NCI-H1105 (cell line): ENCODE data around the gene ELMOD3.
A peak's percentile ranks its signal among the peaks of the same experiment; 100 is the strongest.
"Not testable (repeated sequence)": the region's sequence is repeated elsewhere in the genome, so short reads cannot be mapped to it uniquely, and the experiment has no call there.

ENCODE experiments used
- DNase-seq: peaks from one replicate; lab custom pipeline; 2025; lab: John Stamatoyannopoulos, UW

ELMOD3 gene

DNA sequence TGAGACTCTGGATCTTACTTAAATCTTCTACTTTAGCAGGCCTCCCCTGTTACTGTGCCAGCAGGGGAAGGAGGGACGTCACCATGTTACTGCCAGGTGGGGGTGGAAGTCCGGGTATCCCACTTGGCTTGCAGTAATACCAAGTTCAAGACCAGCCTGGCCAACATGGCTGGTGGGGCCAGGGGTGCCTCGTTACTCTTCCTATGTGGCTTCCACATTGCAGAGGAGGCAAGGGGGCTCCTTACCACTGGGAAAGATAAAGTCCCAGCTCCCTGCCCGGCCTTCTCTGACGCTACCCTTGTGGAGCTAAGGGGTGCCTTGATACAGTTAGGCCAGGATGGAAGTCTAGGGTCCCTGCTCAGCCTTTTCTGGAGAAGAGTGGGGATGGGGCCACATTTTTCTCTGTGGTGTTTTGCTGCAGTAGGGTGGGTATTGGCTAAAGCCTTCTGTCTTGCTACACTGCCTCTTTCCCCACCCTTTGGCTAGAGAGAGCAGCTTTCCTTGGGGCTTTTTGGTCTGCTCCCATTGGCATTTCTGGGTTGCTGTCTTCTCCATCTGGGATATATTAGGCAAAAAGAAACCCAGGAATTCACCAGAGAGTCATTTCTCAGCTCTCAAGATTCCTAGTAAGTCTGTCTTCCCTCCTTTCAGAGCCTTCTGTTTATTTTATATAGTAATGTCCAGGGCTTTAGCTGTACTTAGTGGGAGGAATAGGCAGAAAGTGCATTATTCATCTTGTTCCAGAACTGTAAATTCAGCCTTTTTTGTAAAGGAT is 21.9 kb downstream of the ELMOD3 start:
- no peak for DNase-seq

DNA sequence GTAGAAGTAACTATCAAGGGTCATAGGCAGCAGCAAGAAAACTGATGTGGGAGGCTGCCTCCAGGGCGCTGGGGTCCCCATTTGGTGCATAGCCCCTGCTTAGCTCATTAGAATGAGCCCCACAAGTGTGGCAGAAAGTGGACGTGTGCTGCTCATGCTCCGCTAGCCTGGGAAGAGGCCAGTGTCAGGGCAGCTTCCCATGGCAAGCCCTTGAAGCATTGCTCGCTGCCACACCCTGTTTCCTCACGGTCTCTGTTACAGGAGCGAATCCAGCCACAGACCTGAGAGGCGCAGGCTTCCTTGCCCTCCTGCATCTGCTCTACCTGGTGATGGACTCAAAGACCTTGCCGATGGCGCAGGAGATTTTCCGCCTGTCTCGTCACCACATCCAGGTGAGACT is 22.5 kb downstream of the ELMOD3 start:
- no peak for DNase-seq

DNA sequence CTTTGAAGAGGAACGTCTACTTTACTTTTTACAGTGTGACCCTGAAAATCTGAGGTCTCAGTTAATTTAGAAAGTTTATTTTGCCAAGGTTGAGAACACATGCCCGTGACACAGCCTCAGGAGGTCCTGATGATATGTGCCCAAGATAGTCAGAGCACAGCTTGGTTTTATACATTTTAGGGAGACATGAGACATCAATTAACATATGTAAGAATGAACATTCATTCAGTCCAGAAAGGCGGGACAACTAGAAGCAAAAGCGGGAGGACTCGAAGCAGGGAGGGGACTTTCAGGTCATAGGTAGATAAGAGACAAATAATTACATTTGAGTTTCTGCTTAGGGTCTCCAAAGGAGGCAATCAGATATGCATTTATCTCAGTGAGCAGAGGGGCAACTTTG is 23.7 kb downstream of the ELMOD3 start:
- no peak for DNase-seq

DNA sequence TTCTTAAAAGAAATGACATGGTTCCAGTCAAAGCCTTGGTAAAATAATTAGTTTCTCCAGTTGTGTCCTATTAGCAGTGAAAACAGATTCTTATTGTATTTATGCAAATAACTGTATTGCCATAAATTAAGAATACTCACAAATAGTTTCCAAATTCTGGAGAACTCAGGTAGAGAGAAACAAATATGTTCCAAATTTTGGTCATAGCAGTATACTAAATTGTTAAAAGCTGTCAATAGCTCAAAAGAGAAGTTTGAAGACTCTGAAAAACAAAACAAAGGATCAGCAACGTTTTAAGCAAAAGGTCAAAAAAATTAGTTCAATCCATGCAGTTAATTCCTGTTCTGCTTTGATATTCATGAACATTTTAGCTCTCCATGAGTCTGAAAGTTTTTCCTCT is 25.5 kb downstream of the ELMOD3 start:
- no peak for DNase-seq

DNA sequence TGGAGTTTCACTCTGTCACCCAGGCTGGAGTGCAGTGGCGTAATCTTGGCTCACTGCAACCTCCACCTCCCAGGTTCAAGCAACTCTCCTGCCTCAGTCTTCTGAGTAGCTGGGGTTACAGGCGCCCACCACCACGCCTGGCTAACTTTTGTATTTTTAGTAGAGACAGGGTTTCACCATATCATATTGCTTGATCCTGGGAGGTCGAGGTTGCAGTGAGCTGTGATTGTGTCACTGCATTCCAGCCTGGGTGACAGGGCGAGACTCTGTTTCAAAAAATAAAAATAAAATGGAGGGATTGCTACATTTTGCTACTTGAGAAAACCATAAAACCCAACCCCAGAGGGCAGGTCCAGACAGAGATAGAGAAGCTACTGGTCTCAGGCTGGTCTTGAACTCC is 28.6 kb downstream of the ELMOD3 start:
- not testable (repeated sequence) for DNase-seq

DNA sequence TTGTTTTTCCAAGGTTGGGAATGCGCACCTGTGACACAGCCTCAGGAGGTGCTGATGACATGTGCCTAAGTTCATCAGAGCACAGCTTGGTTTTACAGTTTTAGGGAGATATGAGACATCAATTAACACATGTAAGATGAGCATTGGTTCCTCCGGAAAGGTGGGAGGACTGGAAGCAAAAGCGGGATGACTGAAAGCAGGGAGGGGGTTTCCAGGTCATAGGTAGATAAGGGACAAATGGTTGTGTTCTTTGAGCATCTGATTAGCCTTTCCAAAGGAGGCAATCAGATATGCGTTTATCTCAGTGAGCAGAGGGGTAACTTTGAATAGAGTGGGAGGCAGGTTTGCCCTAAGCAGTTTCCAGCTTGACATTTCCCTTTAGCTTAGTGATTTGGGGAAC is 29.3 kb downstream of the ELMOD3 start:
- no peak for DNase-seq

DNA sequence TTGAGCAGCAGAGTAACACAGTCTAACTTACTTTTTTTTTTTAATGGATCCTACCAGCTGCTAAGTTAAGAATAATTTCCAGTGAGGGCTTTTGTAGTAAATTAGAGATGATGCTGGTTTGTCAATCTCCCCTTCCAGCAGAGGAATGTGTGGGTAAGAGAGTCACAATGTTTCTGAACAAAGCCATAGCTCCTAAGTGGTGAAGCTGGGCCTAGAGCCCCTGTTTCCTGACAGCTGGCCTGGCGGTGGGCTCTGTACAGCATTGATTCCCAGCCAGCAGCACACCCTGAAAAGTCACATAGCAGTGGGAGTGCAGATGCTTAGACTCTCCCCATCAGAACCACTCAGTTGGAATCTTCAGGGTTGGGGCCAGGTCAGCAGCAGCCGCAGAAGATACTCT is 31.2 kb downstream of the ELMOD3 start:
- DNase-seq = no peak

DNA sequence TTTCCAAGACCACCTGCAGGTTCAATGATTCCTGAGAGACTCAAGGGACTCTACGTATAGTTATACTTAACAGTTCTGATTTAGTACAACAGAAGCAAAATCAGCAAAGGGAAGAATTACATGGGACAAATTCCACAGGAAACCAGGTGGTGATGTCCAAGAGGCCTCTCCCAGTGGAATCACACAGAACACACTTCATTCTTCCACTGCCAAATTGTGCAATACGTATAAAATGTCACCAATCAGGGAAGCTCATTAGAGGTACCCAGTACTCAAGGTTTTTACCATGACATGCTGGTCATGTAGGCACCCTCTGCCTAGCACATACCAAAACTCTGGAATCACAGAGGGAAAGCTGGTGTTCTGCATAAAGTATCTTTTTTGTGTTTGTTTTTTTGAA is 33.2 kb downstream of the ELMOD3 start:
- no peak for DNase-seq

DNA sequence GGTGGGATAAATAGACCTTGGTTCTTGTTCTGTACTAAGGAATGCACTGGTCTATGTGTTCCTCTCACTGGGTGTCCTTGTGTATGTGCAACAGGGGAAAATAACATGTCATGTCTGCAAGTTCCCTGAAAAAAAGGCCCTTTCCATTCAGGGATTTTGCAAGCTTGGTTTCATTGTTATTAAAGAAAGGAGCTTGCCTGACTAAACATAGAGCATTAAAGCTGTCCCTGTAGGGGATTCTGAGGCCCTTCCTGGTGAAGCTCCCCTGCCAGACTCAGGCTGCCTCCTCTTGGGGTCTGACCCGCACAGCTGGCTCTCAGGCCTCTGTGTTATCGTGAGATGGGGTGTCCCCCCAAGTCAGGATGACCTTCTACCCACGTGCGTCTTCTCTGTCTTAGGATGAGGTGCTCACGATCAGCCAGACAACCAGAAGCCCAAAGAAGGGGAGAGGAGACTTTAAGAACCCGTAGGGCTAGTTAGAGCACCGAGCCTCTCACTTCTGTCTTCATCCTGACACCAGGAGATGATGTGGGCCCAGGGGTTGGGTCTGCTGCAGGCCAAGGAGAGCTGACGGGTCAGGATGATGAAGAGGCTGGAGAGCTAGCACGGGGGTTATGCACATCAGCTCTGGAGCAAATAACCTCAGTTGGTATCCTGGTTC is 34.4 kb downstream of the ELMOD3 start:
- no peak for DNase-seq

DNA sequence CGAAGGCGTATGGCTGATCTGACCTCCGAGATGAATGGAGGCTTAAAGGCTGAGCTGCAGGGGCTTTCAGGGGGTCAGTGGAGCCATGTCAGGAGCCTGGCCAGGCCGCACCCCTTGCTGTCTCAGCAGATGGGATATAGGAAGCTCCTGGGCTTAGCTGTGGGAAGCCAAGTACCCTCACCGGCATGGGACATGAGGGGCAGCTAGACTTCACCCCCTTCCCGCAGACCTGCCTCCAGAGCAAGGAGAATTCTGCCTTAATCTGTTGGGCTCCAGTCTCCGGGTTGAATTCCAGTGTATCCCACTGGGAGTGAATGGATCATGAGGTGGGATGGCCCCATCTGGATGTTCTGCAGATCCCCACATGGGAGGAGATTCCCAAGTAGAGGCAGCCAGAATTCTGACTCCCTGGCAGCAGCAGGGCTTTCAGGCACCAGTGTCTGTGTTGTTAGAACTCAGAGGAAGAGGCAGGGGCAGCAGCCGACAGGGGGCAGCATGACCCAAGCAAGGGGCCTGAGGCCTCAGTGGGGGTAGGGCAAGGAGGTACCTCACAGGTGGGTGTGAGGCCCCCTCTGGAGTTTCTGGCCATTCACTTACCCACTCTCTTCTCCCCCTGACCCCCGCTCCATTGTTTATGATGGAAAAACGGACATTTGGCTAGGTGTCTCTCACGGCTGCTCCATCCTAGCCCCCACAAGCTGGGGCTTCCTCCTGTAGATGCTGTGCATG is 36.5 kb downstream of the ELMOD3 start:
- no peak for DNase-seq

DNA sequence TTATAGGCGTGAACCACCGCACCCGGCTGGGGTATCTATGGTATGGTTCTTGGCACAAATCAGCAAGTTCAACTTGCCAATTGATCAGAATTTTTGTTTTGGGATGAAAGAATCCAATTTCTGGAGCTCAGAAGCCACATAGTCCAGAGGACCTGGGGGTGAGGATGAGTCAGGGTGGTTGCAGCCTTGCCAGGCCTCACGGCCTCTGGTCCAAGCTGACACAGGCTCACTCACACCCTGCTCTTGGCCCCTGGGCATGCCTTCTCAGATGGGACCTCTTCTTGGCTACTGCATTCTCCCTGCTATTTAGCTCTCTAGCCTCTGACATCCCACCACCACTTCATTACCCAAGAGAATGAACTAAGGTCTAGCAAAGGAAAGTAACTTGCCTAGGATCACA is 39.3 kb downstream of the ELMOD3 start:
- no peak for DNase-seq

DNA sequence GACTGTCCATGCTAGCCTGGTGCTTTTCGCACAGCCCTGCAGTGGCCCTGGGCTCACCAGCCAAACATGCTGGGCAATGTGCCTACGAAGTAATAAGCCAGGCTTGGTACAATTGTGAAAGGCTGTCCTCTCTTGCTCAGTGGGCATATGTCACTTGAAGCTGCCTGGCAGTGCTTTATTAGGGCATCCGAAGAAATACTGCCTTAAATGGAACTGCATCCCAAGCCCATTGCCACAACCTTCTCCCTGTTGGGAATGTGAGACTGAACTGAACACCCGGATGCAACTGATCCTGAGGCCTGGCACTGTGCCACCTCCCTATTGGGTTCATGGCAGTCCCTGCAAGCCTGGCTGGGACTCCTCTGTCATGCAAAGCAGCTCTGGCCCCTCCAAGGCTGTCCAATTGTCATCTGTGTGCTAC is 39.7 kb downstream of the ELMOD3 start:
- DNase-seq = peak; percentile 3

DNA sequence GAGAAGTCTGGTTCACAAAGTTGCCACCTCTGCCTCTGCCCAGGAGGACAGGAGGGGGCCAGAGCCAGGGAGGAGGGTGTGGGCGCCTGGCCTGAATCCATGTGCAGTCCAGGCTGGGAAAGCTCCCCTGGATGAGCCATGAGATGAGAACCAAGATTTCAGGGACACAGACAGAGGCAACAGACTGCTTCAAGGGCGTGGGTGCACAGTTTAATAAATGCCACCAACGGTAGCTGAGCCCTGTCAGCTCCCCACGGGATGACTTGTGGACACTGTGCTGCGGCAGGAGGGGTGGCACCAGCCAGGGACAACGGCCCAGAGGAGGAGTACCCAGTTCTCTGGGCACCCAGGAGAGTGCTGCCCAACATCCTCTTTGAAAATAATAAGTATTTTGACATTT is 40.4 kb downstream of the ELMOD3 start:
- DNase-seq = no peak

DNA sequence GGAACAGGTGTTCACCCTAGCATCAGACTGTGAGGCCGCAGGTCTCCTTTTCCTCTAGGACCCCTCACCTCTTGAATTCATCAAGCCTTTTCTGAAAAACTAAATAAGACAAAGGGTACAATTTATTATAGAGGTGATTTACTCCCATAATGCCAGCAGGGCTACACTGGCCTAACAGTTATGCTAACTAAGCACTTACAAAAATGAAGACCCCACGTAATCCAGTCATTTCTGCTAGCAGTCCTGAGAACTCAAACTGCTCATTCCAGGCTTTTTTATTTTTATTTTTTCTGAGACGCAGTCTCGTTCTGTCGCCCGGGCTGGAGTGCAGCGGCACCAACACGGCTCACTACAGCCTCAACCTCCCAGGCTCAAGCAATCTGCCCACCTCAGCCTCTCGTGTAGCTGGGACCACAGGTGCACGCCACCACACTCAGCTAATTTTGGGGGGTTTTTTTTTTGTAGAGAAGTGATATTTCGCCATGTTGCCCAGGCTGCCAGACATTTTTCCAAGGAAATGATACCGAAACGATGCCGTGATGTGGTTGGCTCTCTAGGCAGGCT is 41.4 kb downstream of the ELMOD3 start:
- DNase-seq = no peak

DNA sequence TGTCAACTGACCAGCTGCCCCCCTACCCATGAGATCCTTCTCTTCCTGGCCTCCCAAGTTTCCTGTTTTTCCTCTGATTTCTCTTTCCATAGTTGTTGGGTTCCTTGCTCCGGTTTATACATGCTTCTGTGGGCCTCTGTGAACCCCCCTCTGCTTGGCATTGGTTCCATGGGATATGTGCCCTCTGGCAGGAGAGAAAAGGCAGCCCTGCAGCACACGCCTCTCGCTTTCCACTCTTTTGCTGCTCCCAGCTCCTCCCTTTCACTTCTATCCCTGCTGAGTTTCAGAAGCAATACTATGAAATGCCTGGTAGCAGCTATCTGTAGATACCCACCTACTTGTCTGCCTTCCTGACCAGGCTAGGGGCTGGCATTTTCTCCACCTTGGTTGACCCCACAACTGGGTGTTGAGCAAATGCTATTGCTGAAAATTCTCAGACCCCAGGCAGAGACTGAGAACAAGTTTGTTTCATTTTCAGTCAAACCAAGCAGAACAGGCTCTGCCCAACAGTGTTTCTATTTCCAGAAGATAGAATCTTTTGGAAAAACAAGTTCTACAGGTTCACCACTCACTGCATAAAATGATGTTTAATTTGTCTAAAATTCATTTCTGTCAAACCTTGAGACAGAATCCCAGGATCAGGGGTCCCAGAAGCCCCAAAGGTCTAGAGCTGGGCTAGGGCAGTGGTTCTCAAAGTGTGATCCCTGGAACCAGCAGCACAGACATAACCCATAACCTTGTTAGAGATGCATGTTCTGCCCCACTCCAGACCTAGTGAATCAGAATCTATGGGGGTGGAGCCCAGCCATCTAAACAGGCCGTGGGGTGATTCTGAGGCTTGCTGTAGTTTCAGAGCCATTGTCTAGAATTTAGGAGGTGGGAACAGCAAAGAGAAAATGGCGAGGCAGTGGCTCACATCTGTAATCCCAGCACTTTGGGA is 42.2 kb downstream of the ELMOD3 start:
- DNase-seq = no peak

DNA sequence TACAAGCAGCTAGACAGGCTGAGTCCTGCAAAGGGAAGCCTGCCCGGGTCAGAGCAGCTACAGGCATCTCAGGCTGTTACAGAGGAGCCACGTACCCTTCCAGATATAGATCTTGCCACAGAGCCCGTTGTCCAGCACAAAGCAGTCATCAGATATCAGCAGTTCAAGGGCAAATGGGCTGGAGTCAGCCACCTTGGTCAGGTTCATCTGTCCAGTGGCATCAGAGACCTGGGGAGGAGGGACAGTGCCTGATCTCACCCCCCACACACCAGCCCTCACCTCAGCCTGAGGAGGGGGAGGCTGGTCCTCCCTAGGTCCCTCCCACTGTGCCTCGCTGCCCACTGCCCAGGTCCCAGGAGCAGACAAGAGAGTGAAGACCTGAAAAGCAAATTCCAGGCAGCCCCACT is 43.4 kb downstream of the ELMOD3 start:
- no peak for DNase-seq

DNA sequence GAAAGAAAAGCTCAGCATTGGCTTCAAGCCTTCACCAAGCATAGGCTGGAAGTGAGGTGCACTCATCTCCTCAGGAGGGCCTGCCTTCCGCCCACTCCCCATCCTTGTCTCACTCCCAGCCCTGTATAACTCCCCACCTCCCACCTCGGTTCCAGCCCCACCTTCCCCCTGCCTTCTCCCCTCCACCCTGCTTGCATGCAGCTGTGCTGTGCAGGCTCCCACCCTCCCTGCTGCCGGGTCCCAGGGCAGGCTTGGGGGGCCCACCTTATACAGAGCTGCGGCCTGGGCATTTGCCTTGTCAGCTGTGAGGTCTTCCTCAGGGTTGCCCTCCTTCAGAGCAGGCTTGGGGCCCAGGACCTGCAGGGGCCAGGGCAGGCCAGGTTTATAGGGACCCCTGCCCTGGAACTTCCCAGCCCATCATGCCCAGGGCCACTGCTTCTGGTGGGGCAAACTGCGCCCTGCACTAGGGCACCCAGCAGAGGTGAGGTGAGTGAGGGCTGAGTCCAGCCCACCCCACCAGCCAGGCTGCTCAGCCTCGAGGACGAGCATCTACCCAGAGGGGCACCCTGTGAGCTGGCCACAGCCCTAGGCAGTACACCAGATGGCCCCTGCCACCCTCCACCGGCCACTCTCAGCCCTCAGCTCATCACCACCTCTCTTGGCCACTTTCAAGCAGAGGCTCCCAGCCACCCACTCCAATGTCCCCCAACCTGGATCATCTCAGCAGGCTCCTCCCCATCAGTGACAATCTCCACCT is 44.0 kb downstream of the ELMOD3 start:
- DNase-seq = no peak

DNA sequence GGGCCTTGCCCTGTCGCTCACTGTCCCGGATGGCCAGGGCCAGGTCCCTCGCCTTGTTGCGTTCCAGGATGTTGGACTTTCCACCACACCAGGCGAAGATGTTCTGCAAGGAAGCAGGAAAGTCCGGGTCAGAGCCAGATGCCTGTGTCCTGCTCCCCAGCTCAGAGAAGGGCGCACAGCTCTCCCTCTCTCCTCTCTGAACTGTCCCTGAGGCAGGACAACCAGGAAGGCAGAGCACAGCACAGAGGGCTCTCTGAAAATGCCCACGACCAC is 44.5 kb downstream of the ELMOD3 start:
- DNase-seq = no peak

DNA sequence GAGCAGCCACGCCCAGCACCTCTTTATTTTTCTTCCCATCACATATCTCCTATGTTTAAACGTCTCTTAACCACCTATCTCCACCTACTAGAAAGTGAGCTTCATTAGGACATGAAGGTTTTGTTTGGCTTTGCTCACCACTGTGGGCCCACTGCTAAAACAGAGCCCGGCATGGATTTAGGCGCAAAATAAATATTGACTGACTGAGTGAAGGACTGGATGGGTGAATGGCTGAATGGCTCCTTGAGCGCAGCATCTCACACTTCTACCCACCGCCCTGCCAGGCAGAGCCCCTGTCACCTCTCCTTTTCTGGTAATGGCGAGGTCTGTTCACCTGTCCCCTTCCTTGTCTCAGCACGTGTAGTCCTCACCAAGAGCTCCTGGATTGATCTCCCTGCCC is 45.5 kb downstream of the ELMOD3 start:
- no peak for DNase-seq

DNA sequence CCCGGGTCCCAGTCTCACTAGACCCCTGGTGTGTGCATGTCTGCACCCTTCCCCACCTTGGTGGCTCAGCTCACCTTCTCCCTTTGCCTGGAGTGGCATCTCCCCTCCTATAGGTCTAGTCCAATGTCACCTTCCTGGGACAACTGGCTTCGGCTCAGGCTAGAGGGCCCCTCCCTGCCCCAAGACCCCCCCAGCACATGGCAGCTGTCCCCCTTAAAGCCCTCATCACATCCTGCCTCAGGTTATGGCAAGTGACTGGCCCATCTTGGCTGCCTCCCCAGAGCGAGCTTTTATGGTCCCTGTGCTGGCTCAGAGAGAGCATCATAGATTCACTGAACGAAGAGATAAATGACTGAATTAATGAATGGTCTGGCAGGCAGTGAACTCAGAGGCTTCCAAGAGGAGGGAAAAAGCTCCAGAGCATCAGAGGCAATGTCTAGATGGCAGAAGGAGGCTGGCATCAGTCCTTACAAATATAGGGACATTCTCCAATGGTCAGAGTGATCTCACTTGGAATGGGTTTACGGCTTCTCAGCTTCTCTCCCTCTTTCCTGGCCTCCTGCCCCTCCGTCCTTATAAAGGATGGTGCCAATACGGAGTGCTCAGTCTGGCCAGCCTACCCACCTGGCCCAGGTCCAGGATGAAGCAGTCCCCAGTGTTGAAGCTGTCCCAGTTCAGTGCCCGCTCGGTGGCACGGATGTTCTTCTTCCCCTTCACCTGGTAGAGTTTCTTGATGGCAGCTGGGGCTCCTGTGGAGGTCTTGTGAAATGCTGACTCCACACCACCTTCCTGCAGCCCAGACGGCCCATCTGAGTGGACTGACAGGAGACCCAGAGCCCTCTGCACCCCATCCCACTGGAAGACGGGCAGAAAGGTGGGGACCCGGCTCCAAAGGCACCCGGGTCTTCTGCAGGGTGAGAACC is 46.2 kb downstream of the ELMOD3 start:
- no peak for DNase-seq
